GM21367 (cell line): ENCODE results near the gene REN.

Experiments used
- ATAC-seq: cut with Tn5 transposase; IDR thresholded peaks from one replicate; pipeline ENCODE4 v1.9.1; 2021; ENCODE audit not compliant: unreplicated experiment

REN gene

DNA sequence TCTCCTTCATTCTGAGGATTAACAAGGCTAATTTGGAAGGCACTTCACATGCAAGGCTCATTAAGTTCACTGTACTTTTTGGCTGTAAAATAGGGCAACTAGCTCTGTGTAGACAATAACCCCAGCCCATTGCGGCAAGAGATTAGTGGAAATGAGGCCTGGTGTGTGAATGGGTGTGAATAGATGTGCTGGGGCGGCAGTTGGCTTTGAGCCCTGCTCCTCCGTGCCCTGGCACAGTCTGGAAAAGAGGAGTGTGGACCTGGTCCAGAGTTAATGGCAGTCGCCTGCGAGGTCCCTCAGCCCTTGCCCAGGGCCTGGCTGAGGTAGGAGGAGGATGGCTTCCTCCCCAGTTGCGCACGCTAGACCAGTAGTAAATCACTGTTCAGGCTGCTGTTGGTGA is 25.3 kb upstream of the REN start:
- ATAC-seq = no peak

- no peak for ATAC-seq
Measured at GRCh38 chr1:204190212-204191211, 24.4 kb upstream of the REN start.

GRCh38 chr1:204188959-204189639 is 23.0 kb upstream of the REN start:
- no peak for ATAC-seq

DNA sequence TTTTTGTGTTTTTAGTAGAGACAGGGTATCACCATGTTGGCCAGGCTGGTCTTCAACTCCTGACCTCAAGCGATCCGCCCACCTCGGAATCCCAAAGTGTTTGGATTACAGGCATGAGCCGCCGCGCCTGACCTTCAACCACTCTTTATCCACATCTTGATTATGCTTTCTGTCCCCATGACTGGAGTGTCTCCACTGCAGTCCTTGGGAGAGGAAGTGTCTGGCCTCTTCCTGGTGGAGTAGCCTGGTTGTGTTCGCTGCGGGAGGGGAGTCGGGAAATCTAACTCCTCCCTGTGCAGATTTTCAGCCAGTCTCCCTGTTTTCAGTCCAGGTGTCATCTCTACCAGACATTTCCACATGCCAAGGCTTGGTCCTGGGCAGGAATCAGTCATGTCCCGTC is 20.5 kb upstream of the REN start:
- no peak for ATAC-seq

GRCh38 chr1:204181116-204181515 is 15.0 kb upstream of the REN start:
- no peak for ATAC-seq

- ATAC-seq = no peak
Measured at GRCh38 chr1:204180133-204180532, 14.0 kb upstream of the REN start.

GRCh38 chr1:204178487-204179281 is 12.5 kb upstream of the REN start:
- ATAC-seq = no peak

GRCh38 chr1:204177133-204177532 is 11.0 kb upstream of the REN start:
- no peak for ATAC-seq

DNA sequence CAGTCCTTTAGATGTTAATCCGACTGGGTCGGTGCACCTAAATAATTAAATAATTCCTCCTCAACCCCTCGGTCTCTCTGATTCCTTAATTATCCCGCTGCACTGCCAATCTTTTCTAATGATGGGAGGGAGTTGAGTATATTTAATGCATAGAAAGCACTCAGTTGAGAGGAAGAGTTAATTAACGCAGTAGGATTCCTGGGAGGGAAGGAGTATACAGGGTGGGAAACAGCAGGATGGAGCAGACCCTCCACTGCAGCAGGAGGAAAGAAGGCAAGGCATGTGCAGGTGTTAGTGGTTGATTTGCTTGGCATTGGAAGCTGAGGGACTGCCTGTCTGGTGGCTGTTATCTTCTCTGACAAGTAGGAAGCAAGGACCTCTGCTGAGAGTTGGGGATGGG is 9.9 kb upstream of the REN start:
- no peak for ATAC-seq

GRCh38 chr1:204174958-204175357 is 8.8 kb upstream of the REN start:
- ATAC-seq = no peak

DNA sequence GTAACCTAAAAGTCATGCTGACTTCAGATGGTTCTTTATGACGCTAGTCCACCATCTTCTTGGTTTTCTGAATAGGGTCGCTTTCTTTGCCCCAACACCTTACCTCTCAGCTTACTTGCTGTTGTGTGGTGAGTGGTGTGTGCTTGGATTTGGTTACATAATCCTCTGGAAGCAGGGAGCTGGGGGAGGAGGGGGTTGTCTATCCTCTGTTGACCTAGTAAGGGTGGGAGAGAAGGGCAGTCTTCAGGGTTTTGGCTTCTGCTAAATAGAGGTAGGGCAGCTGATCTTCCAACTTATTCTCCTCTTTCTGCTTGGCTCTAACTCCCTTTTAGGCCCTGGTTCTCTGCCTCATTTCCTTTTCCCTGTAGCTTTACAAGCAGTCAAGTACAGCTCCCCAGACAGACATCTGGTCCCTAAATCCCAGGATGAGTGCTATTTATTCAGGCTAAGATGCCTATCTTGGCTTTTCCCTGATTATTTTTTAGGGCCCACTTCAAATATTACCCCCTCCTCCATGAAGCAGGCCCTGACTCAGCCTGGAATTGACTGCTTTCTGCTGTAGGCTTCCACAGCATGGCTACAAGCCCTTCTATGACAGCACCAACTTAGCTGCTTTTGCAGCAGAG is 6.4 kb upstream of the REN start:
- ATAC-seq = no peak

DNA sequence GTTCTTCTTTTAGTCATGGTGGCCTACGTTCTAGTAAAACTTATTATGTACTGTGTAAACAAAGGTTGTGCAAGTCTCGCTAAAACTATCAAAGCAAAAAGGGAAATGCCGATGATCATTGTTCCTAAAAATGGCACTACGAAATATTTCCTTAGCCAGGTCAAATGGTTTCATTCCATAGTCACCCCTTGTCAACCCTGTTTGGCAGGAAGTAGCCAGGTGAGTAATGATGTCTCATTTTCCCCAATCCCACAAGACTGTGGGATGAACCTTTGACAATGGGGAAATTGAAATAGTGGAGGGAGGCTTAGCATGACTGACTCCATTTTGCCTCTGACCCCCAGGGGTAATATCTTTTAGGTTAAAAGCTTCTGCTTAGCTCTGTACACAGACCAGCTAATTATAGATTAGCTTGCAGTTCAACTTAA is 5.6 kb upstream of the REN start:
- no peak for ATAC-seq

GRCh38 chr1:204170494-204171155 is 4.5 kb upstream of the REN start:
- ATAC-seq = no peak

GRCh38 chr1:204169858-204170257 is 3.7 kb upstream of the REN start:
- no peak for ATAC-seq

DNA sequence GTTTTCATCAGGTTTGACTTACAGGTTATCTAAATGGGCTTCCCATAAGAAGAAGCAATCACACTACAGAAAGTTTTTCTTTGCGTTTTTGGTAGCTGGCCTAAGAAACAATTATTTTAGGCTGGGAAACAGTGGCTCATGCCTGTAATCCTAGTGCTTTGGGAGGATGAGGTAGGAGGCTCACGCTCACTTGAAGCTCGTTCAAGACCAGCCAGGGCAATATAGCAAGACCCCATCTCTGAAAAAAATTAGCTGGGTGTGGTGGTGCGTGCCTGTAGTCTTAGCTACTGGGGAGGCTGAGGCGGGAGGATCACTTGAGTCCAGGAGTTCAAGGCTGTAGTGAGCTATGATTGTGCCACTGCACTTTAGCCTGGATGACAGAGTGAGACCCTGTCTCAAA is 1.6 kb upstream of the REN start:
- ATAC-seq = no peak

- no peak for ATAC-seq
Measured at GRCh38 chr1:204162494-204163074, 3.6 kb downstream of the REN start.

DNA sequence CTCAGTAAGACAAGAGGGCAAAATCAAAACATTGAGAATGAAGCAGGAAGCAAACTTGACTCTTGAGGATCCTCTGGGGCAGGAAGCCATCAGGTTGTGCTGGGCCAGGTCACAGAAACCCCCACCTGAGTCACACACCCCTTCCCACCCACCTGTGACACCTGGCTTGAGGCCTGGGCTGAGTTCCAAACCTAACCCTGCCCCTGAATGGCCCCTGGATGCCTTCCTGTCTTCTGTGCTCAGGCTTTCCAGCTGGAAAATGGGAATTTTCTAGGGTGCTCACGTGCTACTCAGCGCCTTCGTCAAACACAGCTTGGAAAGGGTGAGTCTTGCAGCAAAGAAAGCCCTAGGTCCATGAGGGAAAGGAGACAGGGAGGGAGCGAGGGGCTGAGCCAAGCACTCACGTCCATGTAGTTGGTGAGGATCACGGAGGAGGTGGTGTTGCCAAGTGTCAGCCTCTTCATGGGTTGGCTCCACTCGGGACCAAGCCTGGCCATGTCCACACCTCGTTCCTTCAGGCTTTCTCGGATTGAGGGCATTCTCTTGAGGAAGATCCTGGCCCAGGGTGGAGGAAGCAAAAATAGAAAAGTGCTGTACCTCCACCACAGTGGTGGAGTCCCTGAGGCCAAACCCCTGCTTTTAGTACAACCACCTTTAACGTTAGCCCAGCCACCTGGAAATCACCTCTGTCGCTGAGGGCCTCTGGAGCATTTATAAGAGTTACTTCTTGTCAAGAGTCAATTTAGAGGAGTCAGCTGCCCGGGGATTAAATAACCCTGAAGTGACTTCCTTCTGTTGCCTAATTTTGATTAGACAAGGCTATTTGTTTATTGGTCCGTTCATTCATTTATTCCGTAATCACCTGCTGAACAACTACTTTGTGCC is 4.3 kb downstream of the REN start:
- ATAC-seq = no peak

- ATAC-seq = no peak
Measured at GRCh38 chr1:204157962-204158361, 8.2 kb downstream of the REN start.

DNA sequence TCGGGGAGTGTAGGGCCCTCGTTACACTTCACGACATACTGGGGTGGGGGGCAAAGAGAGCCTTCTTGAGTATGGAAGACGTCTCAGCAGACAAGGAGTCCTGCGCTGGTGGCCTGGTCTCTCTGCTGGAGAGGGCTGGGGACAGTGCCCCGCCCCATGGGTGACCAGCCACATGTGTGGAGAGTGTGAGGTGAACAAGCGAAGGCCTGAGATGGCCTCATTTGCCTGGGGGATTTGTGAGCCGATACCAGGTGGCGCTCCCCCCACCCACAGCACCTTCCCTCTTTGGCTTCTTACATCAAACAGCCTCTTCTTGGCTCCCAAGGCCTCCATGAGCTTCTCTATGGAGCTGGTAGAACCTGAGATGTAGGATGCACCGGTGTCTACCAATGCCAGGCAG is 10.3 kb downstream of the REN start:
- no peak for ATAC-seq
